A204.1 (cell line): ENCODE measurements around the gene ASB18.
"Not testable (repeated sequence)": the region's sequence is repeated elsewhere in the genome, so short reads cannot be mapped to it uniquely, and the experiment has no call there.

ENCODE experiments used
- FAIRE-seq: peaks from 2 replicates; lab custom pipeline; 2012; peaks lifted over from hg19 to GRCh38; lab: Jason Lieb, UNC

Gene ASB18

DNA sequence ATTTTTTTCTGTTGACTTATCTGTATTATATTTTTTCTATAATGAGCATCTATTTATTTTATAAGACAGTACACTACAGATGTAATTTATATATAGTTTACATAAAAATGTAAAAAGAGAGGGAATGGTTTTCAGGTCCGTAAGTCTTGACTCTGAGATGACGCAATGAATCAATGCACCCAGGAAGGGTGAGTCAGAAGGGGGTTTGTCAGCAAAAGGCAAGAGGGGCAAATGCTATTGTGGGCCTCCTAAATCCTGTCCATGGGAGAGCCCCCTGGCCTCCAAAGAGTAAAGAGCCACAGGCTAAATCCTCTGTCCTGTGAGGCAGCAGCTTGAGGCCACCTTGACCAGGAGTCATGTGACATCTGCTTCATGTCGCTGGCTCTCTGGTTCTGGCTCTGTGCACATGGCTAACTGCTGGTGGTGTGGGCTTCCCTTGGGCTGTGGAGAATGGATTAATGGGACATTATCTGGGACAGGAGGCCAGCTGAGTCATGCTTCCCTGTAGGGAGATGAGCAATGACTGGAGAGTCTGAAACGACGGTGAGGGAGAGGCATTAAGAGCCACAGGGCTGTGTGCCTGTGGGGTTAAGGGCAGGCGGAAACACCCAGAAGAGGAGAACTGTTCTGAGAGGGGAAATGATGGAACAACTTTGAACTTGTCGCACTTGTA is 22.8 kb upstream of the ASB18 start:
- no peak for FAIRE-seq

DNA sequence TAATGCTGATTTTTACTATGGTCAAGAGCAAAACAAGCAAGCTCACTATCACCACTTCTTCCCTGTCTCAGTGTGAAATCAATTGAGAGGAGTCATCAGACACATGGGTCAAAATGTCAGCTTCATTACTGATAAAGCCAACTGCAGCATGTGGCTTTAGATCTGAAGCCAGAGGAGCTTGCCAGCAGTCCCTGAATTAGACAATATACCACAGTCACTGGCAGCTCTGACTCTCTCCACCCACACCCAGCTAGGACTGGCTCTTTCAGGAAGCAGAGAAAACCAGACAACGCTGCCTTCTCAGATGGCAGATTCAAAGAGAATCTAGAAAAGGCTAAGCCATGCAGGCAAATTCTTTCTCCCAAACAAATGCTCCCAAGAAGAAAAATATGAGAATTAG is 20.0 kb upstream of the ASB18 start:
- no peak for FAIRE-seq

DNA sequence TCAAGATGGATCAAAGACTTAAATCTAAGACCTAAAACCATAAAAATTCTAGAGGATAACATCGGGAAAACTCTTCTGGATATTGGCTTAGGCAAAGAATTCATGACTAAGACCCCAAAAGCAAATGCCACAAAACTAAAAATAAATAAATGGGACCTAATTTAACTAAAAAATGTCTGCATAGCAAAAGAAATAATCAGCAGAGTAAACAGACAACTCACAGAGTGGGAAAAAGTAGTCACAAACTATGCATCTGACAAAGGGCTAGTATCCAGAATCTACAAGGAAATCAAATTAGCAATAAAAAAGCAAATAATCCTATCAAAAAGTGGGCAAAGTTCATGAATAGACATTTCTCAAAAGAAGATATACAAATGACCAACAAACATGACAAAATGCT is 18.2 kb upstream of the ASB18 start:
- FAIRE-seq, result no peak

DNA sequence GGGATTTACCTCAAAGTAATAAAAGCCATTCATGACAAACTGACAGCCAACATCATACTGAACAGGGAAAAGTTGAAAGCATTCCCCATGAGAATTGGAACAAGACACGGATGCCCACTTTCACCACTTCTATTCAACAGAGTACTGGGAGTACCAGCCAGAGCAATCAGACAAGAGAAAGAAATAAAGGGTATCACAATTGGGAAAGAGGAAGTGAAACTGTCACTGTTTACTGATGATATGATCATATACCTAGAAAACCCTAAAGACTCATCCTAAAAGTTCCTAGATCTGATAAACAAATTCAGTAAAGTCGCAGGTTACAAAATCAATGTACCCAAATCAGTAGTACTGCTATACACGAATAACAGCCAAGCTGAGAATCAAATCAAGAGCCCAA is 17.2 kb upstream of the ASB18 start:
- no peak for FAIRE-seq

DNA sequence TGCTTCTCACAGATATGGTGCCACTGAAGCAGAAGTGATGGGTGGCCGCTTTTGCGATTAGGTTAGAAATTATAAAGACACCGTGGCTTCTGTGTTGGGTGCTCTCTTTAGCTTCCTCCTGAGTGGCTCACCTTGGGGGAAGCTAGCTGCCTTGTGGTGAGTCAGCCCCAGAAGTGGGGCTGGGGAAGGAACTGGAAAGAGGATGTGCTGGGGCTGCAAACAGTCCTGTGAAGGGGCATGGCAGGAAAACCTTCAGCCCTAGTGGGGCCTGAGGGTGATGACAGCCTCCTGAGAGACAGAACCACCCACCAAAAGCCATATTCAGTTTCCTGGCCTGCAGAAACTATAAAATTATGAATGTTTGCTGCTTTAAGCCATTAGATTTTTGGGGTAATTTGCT is 8.9 kb upstream of the ASB18 start:
- FAIRE-seq, result no peak

DNA sequence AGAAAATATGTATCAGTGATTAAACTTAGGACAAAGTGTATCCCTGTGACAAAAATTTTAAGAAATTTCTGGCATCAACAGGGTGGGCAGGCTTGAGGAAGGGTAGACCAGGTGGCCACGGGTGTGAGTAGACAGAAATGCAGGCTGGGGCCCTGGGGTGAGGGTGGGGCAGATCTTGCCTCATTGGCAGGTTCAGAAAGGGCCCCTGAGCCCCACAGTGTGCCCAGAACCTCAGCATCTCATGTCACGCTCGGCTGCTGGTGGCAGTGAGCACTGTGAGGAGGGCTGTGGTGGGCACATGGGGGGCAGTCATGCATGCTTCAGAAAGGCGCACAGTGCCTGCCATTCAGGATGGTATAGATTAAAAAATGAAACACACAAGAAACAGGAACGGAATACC is 7.6 kb upstream of the ASB18 start:
- FAIRE-seq, result no peak

DNA sequence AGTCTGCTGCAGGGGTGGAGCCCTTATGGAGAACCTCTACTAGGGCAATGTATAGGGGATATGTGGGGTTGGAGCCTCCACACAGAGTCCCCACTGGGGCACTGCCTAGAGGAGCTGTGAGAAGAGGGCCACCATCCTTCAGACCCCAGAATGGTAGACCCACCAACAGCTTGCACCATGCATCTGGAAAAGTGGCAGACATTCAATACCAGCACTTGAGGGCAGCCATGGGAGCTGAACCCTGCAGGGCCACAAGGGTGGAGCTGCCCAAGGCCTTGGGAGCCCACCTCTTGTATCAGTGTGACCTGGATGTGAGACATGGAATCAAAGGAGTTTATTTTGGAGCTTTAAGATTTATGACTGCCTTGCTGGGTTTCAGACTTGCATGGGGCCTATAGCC is 5.7 kb upstream of the ASB18 start:
- not testable (repeated sequence) for FAIRE-seq

DNA sequence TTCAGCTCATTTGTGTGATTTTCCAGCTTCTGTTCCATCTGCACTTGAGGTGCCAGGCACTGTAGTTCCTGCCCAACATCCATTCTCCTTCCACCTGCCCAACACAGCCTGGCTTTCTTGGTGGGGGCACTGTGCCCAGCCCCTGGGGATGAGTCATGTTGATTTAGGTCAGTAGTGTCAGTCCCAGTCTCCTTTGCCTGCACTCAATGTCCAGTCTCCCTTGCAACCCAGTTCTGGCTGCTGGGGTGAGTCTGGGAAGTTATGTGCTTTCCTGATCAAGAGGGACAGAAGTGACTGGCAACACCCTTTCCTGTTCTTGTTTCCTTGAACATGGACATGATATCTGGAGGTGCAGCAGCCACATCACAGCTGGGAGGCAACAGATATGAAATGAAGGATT is 1.5 kb upstream of the ASB18 start:
- no peak for FAIRE-seq

DNA sequence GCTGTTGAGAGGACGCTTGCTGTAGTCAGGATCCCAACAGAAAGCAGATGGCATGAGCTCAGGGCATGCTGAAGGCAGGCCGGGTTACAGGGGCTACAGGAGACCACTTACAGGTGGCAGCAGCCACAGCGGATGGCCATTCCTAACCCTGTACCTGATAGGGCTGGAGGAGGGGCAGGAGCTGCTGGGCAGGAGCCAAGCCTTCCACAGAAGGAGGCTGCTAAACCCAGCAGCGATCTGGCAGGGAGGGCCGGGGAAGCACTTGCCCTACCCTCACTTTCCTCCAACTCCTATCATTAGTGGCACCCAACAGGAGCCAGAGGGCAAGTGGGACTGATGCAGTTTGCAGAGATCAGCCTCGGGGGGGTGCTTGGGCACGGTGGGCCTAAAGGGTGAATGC is 2.0 kb downstream of the ASB18 start:
- no peak for FAIRE-seq

DNA sequence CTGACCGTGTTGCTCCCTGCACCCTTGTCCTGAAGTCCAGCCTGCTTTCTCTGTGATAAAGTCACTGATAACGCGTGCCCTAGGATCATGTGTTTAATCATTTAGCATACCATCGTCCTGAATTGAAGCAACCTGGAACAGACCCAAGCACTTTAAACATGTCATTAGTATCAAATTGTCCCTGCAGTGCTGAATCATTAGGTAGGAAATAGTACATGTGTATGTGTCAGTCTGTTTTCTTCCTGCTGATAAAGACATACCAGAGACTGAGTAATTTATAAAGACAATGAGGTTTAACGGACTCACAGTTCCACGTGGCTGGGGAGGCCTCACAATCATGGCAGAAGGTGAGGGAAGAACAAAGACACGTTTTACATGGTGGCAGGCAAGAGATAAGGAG is 2.8 kb downstream of the ASB18 start:
- no peak for FAIRE-seq

DNA sequence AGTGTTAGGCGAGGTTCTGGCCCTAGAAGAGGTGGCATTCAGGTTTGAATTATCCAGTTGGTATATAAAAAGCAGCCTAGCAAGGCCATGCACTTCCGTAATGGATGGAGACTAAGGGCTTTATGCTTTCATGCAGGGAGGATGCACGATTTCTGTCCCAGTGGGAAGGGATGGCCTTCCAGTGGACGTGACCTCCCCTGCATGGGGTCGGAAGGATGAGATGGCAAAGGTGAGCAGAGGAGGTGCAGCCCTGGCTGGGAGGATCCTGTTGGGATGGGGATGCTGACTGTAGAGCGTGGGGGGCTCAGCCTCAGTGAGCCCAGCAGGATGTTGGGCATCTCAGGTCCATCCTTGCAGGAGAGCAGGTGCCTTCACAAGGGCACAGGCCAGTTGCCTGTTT is 4.8 kb downstream of the ASB18 start:
- no peak for FAIRE-seq

DNA sequence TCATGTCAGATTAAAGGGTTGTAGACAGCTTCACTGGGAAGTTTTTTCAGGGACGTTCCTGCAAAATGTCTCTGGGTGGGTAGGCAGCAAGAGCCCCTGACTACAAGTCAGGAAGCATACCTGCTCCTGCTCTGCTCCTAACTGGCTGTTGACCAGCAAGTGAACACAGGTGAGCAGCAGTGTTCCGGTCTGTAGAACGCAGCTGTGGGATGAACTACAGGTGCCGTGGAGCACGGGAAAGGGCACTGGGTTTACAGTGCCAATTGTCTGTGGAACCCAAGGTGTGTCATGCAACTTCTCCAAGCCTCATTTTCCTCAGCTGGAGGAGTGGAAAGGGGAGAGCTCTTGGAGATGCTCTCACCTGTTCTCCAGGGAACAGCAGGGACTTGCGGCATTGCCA is 6.6 kb downstream of the ASB18 start:
- no peak for FAIRE-seq

DNA sequence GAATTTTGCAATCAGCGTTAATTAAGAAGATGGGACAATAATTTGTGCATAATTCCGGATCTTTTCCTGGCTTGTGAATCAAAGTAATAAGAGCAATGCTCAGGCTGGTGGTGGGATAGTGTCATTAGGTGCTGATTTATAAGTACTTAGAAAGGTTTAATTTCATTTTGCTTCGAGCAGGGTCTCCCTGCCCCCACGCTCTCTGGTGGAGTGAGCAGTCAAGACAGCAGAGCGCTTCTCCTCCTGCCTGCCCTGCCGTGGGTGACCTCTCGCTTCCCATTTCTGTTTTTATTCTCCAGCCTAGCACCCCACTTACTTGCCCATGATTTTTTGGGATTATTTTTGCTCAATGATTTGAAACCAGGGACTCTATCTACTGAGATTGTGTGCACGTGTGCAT is 7.1 kb downstream of the ASB18 start:
- no peak for FAIRE-seq

DNA sequence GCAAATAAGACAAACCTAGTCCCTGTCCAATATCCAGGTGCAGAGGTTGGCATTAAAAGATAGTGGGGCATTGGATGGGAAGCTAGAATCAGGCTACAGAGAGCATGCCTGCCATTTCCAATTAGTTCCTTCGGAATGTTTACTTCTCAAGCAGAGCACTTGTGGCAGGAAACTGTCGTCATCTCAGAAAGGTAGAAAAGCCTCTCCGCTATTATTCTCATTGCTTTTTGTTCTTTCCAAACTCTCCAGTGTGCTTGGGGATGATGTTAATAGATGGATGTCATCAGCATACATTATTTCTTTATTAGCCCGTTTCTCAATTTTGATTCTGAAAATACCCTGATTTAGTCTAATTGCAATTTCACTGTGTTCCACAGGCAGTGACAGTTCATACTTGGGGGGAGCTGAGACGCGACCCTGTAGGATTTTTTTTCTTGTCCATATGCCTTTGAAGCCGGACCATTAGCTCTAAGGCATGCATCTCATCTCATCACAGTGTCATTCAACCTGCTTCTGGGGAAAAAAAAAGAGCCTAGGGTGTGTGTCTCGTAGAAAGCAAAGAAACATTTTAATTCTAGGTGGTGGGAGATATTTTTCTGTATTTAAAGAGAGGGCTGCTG is 7.7 kb downstream of the ASB18 start:
- FAIRE-seq, result no peak

DNA sequence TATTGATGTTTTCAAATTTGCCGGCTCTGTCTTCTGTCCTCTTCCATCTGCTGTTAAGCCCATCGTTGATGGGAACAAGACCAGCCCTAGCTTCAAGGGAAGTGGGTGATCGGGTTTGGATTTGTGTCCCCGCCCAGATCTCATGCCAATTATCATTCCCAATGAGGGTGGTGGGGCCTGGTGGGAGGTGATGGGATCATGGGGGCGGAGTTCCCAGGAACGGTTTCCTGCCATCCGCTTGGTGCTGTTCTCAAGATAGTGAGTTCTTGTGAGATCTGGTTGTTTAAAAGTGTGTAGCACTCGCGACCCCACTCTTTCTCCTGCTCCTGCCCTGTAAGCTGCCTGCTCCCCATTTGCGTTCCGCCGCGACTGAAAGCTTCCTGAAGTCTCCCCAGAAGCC is 9.5 kb downstream of the ASB18 start:
- FAIRE-seq, result no peak

DNA sequence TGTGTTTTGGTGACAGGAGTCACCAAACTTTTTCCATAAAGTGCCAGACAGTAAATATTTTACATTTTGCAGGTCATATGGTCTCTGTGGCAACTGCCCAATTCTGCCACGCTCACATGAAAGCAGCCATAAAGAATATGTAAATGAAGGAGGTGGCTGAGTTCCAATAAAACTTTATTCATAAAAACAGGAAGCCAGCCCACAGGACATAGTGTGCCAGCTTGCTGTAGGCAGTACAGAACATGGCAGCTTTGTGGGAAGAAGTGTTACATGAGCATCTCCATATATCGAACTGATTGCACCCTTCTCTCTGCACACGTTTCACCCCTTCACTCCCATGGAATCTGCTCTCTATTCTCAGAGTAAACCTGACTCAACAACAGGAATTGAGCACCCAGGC is 10.2 kb downstream of the ASB18 start:
- no peak for FAIRE-seq

DNA sequence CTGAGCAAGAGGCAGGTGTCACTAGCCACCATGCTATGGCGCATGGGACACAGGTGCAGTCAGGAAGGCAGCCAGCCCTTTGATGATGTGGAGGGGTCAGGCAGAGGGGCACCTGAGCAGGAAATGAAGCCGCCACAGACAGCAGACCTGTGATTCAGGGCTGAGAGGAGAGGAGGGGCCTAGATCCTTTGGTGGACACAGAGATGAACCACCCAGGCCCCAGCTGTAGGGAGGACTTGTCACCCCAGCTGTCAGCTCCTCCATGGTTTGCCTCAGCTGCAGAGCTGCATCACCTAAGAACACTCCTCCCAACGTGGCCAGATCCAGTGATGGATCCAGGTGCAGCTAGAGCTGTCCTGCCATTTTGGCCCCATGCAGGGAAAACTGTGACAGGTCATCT is 11.6 kb downstream of the ASB18 start:
- FAIRE-seq, result no peak

DNA sequence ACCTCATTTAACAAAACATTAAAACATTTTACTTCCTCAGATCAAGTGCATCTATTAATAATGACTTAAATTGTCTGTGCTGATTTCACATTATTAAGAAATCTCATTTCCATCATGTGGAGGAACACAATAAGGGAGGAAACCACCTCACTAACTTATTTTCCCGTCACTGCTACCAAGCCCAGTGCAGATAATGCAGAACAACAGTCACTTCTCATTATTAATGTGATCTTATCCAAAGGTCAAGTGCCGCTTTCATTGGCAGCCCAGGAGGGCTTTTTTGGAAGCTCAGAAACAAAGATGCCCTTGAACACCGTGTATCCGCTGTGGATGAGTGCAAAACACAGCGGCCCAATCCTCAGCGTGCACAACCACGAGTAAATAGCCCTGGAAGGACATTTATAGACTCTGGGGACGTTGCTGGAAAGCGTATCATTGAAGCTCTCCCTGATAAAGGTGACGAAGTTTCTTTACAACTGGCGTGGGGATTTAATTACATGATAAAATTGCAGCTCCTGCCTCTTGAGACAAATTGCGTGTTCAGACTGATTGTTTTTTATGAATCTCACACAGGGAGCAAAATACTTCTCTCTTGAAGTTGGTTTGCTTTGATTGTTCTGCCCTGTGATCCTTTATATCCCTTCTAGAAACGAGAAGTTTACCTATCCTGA is 13.2 kb downstream of the ASB18 start:
- FAIRE-seq, result no peak

DNA sequence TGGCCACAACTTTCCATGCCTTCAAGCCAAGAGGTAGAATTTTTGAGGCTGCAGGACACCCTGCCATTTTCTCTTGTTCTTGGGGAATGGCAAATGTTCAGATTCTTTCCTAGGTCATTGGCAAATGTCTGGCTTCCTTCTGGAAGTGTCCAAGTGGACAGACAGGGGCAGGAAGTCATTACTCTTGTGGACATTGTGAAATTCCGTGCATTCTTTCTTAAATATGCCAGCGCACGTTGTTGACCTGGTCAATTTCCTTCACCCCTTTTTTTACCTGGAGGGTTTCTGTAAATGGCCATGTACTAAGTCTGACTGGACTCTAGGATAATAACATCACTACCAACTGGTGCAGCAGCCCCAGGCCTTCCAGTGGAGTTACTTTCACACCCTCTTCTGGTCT is 13.9 kb downstream of the ASB18 start:
- FAIRE-seq, result no peak

DNA sequence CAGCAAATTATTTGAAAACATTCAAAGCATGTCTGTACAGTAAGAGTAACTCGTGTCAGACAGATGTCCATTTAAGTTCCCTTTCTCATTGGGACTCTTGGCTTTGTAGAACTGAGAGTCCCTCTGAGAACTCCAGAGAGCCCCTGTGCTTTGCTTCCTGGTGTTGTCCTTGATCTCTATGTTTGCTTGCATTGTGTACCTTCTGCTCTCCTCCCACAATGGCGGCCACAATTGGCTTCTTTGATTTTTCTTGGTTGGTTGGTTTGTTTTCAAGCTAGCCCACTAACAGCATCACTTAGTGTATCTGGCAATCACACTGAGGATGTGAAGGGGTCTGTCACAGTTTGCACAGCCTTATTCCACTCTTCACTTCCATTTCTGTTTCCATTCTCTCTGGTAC is 15.1 kb downstream of the ASB18 start:
- FAIRE-seq, result no peak

DNA sequence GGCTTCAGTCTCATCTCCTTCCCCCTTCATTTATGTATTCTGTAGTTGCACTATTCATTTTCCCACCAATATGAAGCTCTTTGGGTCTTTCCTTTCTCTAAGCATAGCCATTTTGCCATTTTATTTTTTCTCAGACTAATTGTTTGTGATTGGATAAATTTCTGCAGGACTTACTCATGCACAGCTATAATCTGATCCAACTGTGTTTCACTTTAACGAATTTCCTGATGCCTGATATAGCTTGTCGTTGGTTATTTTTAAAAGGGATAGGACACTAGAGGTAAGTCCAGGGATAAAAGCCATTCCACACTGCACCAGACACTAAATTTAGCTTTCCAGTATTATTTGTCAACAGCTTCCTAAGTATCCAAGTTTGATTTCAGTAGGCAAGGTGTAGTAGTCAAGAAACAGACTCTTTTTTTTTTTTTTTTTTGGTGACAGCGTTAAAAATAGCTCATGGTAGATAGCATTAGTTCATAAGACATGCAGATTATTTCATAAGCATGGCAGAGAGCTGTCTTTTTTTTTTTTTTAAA is 17.4 kb downstream of the ASB18 start:
- no peak for FAIRE-seq

DNA sequence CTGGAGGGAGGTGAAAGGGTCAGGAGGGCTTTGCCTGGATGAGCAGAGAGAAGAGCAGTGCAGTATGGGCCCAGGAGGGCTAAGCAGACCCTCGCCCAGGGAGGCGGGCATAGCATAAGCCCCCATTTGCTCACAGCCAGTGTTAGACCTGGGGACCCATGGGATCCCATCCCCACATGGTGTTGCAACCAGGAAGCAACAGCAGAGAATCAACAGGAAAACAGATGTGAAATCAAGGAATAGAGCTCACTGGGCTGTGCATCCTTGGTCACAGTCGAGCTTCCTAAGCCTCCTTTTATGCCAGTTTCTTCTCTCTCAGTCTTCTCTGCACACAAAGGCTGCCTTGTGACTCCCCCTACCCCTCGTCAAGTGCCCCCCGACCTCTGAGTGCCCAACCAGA is 19.9 kb downstream of the ASB18 start:
- FAIRE-seq, result no peak

DNA sequence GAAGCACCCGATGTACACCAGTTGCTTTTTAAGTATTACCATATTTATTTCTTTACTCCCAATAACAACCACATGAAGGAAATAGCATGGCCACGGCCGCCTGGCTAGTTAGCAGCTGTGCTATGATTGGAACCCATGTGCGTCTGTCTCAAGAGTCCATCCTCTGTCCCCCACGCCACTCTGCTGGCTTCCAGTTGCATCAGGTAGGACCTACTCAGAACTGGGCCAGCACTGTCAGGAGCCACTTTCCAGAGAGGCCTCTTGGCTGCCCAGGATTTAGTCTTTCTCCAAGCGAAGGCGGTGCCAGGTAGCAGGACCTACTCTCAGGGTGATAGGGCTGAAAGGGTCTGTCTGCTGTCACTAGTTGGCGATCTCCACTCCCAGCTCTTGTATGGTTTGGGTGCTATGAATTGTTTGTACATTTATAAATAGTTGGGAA is 22.1 kb downstream of the ASB18 start:
- FAIRE-seq, result no peak
